CD4-positive, alpha-beta T cell treated with Interleukin-10 for 1 hour (primary cell): ENCODE measurements around the gene GRK2.
A peak's percentile ranks its signal among the peaks of the same experiment; 100 is the strongest.

Experiments
- DNase-seq: peaks from one replicate; pipeline ENCODE4 v3.0.0-alpha.2; 2020

Gene GRK2

DNA sequence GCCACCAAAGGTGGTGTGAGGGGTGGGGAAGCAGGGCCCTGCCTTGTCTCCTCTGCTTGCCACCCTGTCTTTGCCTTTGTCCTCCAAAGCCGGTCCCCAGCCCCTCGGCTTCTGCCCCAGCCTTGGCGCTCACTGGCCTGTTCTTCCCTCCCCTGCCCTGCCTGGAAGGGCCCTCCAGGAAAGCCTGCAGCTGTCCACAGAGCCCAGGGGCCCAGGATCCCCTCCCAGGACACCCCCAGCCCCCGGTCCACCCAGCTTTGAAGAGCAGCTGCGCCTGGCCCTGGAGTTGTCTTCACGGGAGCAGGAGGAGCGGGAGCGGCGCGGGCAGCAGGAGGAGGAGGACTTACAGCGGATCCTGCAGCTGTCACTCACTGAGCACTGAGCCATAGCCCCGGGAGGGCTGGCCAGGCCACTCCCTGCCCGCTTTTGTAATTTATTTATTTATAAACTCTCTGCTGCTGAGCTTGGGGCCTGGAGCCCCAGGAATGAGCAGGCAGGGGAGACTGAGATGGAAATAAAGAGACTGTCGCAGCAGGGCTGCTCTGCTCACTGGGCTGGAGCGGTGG lies 35.8 kb downstream of the GRK2 start:
- DNase-seq, result no peak

DNA sequence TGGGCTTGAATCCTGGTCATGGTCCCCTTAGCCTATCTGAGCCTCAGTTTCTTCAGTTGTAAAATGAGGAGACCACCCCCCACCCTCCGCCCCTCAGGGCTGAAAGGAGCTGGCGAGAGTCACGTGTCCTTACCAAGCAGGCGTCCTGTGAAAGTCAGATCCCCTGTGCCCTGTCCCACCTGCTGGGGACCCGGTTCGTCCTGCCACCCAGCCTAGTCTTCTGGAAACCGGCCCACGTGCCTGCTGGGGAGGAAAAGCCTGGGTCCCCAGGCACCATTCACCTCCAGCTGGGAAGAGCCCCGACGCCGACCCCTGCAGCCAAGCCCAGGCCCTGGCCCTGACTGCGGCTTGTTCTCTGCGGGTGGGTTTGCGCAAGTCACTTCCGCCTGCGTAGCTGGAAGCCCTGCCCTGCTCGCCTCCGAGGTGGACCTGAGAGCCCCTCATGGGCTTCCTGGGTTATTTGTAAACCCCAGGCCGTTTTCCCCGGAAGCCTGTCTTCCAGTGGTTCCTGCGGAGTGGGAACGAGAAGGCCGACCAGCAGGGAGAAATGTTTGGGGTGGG lies 36.4 kb downstream of the GRK2 start:
- no peak for DNase-seq

DNA sequence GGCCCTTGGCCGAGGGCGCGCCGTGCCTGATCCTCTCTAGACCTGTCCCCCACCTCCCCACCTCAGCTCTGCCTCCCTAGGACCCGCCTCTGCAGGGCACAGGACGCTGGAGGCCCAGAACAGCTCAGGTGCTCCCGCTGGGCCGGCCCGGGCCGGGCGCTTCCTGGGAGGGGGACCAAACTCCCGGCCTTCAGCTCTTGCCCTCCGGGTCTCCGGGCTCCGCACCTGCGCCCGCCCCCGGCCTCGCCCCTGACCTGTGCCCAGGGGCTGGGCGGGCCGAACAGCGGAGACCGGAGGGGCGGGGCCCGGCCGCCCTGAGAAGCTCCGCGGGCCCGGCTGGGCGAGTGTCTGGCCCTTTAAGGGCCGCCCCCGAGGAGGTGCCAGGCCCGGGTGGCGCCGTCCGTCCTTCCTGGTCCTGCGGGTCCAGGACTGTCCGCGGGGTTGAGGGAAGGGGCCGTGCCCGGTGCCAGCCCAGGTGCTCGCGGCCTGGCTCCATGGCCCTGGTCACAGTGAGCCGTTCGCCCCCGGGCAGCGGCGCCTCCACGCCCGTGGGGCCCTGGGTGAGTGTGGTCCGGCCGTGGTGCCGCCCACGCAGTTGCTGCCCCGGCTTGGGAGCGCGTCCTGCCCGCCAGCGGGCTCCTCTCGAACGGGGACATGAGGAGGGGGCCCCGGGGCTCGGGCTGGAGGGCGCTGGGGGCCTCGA lies 37.0 kb downstream of the GRK2 start, which contains the start of gene SSH3:
TSS of gene SSH3 (plus strand) at position 399 of the 703 bp plus-strand sequence. CDS start at position 495, 96 bp downstream.
- DNase-seq, result peak; percentile 41

DNA sequence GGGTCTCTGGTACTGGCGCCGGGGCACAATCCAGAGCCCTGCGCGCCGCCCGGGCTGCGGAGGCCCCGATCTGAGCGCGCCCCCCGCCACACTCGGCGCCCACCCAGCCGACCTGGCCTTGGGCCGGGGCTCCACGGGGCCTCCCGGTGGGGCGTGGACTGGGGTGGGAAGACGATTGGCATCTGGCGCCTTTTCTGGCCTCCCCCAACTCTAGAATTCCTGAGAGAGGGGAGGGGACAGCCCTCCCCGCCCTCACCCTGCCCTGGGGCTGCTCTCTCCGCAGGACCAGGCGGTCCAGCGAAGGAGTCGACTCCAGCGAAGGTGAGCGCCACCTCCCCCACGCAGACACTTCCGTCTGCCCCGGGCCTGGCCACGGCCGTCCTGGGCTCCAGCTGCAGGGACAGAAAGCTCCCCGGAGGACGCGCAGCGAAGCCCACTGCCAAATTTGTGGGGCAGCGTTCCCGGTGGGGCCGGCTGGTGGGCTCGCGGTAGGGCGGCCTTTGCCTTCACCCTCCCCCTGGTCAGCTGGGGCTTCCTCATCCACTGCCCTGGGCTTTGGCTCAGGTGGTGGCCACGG lies 37.6 kb downstream of the GRK2 start:
- peak; percentile 33 for DNase-seq

DNA sequence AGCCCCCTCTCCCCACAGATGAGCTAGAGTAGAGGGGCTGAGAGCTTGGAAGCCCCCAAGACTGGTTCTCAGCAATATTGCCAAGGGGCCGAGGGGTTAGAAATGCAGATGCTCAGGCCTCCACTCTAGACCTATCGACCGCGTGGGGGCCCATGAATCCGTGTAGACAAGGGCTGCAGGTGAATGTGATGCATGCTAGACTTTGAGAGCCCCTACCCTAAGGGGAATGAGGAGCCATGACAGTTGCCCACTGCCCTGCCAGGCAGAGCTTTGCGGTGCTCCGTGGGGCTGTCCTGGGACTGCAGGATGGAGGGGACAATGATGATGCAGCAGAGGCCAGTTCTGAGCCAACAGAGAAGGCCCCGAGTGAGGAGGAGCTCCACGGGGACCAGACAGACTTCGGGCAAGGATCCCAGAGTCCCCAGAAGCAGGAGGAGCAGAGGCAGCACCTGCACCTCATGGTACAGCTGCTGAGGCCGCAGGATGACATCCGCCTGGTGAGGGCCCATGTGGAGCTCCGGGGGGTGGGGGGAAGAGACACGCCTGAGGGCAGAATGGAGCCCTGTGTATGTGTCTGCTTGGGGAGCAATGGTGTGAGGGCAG lies 38.3 kb downstream of the GRK2 start:
- no peak for DNase-seq

DNA sequence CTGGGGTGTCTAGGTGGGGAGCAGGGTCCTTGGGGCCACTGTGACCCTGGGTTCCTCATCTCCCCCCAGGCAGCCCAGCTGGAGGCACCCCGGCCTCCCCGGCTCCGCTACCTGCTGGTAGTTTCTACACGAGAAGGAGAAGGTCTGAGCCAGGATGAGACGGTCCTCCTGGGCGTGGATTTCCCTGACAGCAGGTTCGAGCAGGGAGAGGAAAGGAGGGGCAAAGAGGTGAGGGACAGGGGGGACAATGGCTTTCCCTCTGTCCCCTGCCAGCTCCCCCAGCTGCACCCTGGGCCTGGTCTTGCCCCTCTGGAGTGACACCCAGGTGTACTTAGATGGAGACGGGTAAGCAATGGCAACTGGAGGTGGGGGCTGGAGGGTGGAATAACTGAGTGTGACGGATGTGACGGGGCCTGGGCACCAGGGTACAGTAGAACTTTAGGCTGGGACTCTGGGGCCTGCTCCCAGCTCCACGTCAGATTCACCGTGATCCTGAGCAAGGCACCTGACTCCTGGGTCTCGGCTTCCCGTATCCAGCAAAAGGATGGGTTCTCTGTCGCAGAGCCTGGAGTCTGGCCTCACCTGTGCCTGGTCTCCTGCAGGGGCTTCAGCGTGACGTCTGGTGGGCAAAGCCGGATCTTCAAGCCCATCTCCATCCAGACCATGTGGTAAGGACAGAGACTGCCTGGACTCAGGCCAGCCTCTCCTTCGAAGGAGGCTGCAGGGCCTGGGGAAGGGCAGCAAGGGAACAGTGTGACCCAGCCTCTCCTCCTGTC lies 40.7 kb downstream of the GRK2 start:
- DNase-seq, result no peak

DNA sequence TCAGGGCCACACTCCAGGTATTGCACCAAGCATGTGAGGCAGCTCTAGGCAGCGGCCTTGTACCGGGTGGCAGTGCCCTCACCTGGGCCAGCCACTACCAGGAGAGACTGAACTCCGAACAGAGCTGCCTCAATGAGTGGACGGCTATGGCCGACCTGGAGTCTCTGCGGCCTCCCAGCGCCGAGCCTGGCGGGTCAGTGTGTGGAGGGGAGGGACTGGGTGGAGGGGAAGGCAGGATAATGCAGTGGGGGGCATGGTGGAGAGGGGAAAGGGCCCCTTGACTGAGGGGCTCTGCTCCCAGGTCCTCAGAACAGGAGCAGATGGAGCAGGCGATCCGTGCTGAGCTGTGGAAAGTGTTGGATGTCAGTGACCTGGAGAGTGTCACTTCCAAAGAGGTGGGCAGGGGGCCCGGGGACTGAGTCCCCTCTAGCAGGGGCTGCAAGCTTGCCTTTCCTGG lies 41.3 kb downstream of the GRK2 start:
- DNase-seq, result no peak

DNA sequence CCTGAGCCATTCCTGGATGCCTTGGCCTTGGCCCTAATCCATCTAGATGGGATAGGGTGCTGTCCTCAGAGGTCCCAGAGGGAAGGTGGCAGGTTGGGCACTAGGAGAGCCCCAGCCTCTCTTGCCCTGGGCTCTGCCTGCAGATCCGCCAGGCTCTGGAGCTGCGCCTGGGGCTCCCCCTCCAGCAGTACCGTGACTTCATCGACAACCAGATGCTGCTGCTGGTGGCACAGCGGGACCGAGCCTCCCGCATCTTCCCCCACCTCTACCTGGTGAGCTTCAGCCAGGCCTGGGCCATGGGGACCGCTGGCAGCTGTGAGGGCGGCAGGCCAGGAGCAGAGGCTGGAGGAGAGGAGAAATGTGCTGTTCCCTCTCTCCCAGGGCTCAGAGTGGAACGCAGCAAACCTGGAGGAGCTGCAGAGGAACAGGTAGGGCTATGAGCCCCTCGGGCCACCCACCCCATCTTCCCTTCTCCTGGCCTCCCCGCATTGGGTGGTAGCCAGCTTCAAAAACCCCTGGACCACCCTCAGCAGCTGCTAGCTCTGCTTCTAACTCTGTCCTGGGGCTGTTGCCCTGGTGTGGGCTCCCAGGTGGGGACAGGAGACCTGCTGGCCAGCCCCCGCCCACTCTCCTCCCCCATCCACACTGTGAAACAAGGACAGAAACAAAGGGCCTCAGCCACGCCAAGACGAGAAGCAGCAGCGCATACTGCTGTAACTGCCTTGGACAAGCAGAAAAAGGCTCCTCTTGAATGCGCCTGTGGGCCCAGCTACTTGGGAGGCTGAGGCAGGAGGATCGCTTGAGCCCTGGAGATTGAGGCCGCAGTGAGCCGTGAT lies 42.0 kb downstream of the GRK2 start:
- DNase-seq, result no peak

DNA sequence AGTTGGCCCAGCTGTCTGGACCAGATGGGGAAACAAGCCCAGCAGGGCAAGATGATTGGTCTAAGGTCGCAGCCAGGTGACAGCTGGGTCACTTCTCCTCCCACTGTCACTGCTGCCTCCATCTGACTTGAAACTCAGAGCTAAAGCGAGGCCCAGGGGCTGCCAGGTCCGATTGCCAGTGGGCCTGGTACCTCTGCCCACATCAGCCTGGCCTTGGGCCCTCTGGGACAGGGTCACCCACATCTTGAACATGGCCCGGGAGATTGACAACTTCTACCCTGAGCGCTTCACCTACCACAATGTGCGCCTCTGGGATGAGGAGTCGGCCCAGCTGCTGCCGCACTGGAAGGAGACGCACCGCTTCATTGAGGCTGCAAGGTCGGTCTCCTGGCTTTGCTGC lies 42.9 kb downstream of the GRK2 start:
- no peak for DNase-seq

DNA sequence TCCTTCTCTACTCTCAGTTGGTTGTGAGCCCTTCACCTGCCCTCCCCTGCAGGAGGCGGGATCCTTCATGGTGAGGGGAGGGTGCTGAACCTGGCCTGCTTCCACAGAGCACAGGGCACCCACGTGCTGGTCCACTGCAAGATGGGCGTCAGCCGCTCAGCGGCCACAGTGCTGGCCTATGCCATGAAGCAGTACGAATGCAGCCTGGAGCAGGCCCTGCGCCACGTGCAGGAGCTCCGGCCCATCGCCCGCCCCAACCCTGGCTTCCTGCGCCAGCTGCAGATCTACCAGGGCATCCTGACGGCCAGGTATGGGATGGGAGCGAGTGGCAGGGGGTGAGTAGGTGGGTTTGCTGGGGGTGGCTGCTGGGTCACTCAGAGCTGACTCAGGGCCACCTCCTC lies 43.4 kb downstream of the GRK2 start:
- DNase-seq, result no peak

DNA sequence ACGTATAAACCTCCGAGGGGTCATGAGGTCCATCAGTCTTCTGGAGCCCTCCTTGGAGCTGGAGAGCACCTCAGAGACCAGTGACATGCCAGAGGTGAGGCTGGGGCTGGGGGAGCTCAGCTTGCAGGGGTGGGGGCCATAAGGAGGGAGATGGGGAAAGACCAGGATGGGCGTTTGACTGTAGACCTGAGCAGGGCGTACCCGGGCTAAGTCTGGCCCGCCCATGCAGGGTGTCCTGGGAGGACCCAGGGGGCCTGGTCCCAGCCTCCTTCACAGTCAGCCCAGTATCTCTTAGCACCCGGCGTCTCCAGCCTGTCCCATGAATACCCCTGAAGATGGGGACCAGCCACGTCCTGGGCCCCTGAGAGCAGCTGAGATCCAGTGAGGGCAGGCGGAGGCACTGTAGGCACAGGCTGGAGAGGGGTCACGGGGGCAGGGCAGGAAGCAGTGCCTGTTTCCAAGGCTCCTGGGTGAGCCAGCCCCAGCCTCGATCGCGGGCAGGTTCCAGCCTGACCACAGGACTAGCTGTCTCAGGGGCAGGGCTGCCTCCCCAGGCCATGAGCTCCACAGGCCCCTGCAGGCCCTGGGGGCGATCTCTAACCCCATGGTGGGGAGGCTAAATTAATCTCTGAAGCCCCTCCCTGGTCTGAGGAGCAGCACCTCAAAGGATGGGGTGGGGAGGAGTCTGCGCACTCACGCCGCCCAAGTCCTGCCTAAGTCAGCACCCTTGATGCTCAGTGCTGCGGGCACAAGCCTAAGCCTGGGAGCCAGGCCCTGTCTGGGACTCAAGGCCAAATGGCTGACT lies 44.2 kb downstream of the GRK2 start:
- no peak for DNase-seq

DNA sequence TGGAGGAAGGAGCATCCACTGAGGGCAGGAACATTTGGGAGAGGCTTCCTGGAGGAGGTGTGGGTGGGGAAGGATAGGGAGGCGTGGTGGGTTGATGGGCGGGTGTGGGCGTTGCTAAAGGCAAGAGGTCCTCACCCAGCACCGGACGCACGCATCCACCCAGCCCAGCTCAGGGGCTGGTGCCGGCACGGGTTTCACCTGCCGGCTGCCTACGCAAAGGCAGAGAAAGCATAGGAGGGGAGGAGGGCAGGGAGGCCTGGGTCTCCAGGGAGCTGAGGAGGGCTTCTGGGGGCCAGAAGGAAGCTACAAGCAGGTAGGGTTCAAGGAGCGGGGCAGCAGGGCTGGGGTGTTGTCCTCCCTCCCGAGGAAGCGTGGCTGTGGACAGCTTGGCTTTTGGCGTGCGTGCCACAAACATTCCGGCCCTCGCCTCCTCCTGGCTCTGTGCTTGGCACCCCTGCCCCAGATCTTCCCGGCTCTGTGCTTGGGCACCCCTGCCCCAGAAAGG lies 44.8 kb downstream of the GRK2 start:
- DNase-seq, result no peak

DNA sequence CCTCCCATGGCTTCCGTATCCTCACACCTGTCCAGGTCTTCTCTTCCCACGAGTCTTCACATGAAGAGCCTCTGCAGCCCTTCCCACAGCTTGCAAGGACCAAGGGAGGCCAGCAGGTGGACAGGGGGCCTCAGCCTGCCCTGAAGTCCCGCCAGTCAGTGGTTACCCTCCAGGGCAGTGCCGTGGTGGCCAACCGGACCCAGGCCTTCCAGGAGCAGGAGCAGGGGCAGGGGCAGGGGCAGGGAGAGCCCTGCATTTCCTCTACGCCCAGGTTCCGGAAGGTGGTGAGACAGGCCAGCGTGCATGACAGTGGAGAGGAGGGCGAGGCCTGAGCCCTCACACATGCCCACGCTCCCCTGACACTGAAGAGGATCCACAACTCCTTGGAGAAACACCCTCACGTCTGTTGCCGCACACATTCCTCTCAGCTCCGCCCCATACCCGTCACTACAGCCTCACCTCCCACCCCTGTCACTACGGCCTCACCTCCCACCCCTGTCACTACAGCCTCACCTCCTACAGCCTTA lies 45.3 kb downstream of the GRK2 start:
- peak; percentile 25 for DNase-seq

DNA sequence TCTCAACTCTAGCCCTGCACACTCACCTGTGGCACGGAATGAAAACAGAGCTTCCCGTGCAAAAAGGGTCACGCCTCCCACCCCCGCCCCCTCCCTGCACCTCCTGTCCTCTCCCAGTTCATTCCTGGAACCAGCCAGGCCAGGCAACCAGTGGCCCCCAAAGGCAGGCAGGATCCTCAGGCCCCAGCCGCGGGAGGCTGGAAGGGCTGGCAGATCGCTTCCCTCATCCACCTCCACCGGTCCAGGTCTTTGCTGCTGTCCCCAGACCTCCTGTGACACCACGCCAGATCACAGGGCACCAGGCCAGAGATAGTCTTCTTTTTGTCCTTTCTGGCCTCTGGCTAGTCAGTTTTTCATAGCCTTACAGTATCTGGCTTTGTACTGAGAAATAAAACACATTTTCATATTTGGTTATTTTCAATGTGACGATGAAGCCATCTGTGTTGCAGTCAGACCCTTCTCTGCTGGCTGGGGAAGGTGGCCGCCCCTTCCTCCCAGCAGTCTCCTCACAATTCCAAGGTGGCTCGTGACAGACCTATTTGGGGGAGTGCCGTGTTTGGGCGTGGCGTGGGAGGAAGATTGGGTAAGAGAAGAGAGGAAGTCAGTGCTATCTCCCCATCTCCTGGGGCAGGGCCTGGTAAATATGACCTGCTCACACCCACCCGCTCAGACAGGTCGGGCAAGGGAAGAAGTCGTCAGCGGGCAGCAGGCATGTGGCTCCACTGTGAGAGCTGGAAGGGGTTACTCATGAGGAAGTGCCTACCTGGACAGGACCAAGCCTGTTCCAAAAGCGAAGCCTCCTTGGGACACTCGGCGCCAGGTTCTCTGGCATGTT lies 46.1 kb downstream of the GRK2 start:
- DNase-seq, result peak; percentile 61

DNA sequence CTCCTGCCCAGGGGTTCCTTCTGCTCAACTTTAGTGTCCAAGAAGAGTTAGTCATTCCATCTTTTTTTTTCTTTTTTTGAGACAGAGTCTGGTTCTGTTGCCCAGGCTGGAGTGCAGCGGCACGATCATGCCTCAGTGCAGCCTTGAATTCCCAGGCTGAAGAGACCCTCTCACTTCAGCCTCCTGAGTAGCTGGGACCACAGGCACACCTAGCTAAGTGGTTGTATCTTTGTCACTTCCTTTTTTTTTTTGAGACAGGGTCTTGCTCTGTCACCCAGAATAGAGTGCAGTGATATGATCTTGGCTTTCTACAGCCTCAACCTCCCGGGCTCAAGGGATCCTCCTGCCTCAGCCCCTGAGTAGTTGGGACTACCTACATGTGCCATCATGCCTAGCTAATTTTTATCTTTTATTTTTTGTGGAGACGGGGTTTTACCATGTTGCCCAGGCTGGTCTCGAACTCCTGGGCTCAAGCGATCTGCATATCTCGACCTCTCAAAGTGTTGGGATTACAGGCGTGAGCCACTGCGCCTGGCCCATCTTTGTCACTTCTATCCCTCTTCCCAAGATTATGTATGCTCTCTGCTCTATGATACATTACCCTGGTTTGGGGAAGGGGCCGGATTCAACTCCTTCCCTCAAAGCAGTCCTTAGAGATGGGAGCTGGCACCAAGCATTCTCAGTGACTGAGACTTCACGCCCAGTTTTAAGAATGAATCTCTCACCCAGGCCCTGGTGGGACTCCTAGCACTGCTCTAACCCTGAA lies 47.0 kb downstream of the GRK2 start:
- DNase-seq, result no peak

DNA sequence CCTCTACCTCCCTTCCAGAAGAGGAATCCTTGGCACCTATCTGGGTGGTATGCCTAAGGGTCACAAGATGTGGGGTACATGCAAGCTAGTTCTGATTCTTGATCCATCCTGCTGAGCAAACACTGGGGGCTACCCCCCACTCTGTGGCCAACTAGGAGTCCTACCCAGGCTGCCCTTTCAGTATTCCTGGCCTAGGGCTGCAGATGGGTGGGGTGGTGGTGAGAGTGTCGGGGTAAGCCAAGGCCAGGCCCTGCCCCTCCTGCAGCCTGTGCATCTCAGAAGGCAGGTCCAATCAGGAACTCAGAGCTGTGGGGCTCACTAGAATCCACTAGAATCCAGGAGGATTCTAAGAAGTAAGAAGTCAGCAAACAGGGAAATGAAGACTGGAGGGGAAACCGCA lies 47.9 kb downstream of the GRK2 start:
- no peak for DNase-seq

DNA sequence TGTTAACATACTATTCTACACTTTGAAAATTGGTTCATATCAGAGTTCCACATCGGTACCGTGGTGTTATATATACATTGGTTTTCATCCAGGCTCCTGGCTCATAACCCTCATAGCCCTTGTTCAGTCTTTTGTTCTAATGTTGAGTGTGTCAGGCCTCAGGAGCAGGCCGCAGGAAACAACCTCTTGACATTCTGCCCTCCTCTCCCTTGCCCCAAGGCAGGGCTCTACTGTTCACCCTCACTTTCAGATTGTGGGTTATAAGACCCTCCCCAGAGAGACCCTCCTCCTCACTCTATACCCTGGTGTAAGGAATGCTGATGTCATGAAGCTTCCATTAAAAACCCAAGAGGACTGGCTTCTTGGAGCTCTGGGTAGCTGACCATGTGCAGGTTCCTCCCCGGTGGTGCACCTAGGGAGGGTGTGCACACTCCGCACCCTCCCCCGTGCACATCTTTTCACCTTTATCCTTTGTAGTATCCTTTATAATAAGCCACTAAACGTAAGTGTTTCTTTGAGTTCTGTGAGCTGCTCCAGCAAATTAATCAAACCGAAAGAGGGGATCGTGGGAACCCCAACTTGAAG lies 49.1 kb downstream of the GRK2 start:
- no peak for DNase-seq

DNA sequence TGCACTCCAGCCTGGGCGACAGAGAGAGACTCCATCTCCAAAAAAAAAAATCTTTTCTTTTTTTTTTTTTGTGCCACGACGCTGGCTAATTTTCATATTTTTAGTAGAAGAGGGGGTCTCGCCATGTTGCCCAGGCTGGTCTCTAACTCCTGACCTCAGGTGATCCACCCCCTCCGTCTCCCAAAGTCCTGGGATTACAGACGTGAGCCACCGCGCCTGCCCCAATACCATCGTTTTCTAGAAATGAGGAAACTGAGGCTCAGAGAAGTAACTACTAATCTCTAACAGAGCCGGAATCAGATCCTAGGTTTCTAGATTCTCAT lies 50.6 kb downstream of the GRK2 start:
- DNase-seq, result no peak
